Fibroblast of villous mesenchyme (primary cell): Measurements from ENCODE around the gene ZNF493. TPM values are rescaled to one million over a fixed set of nuclear protein-coding genes. Genes with fewer than 3 reads are reported as not detected.

Experiments used
- DNase-seq: peaks from one replicate; pipeline ENCODE4 v3.0.0-alpha.2; 2010; ENCODE audit warnings: low read depth
- H3K4me3 ChIP-seq: 2 replicates; pipeline ENCODE4 v1.5.1; 2011; ENCODE audit warnings: low read depth, mild to moderate bottlenecking, low read length
- CTCF ChIP-seq: IDR thresholded peaks from 2 replicates; pipeline ENCODE4 v1.5.1; 2012; ENCODE audit warnings: low read depth, mild to moderate bottlenecking, low read length; ENCODE audit not compliant: insufficient read depth
- total RNA-seq: library from RNA; depleted of rRNA; stranded (reverse); fragments of >200 nt; gene quantifications from 2 replicates; pipeline ENCODE4 v1.2.3, GENCODE V29; 2012

The ZNF493 gene
- total RNA-seq, 1 donor, result 11.2 TPM

DNA sequence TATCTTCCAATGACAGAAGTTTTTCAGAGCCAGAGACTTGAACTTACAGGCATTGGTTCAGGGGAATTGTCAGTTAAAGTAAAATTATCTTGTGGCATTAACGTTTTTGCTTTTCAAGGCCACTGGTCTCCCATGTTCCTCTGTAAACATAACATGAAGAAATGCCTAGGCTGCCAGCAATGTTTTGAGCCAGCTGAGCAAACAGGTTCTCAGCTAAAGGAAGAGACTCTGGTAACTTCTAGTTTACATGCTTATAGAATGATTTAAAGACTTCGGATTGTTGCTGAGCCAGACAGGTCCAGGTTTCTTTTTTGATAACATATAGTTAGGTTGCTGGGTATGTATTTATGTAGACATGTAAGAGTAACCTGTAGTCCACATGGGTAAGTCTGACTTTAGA is 35.7 kb downstream of the ZNF493 start:
- no peak for DNase-seq
- H3K4me3 ChIP-seq, result no peak overlapping the region
- TF ChIP-seq CTCF, result no peak

GRCh38 chr19:21434516-21434915 is 37.6 kb downstream of the ZNF493 start:
- DNase-seq, result no peak
- no peak for TF ChIP-seq CTCF
- H3K4me3 ChIP-seq, result no peak overlapping the region

GRCh38 chr19:21434967-21435544 is 38.1 kb downstream of the ZNF493 start:
- TF ChIP-seq CTCF, result no peak
- no peak for DNase-seq
- no peak overlapping the region for H3K4me3 ChIP-seq

DNA sequence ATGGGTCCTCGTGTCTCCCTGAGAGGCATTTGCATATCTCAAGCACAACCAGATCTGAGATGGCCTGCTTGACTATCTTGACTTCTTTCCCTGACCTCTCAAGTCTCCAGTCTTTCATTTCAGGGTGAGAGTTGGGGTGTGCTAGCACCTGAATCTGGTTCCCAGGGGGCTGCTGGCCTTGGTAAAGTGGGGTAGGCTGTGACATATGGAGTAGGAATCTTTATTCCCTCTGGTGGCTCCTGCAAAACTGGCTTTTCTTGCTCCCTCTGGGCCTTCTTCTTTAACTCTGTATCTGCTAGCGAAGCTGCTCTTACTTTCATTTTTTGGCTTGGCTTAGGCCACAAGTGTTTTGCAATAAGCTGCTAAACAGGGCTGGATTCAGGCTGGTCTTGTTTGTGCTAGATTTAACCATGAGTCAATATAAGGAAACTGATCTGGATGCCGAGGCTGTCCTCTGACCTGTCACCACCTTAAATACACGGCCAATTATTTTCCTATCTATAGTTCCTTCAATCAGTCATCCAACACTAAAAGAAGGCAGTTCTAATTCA is 42.3 kb downstream of the ZNF493 start:
- no peak overlapping the region for H3K4me3 ChIP-seq
- DNase-seq, result peak; percentile 33
- TF ChIP-seq CTCF, result no peak

- no peak overlapping the region for H3K4me3 ChIP-seq
- DNase-seq, result no peak
- no peak for TF ChIP-seq CTCF
Observed at GRCh38 chr19:21440321-21440720, 43.4 kb downstream of the ZNF493 start.

DNA sequence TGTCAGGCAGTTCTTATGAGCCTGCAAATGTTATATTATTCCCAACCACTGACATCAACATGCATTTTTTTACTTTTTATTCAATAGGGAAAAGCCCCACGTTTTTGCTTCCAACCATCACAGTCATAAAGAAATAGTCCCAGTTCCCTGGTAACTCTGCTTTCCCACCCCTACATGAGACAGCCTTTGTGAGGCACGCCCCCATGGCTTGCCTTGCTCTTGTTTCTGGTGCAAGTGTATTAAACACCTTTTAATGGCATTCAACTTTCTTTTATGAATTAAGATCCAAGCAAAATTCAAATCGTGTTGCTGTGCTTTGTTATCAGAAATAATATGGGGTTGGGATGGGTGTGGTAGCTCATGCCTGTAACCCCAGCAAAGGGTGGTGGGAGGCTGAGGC is 54.3 kb downstream of the ZNF493 start:
- no peak overlapping the region for H3K4me3 ChIP-seq
- TF ChIP-seq CTCF, result no peak
- DNase-seq, result no peak

DNA sequence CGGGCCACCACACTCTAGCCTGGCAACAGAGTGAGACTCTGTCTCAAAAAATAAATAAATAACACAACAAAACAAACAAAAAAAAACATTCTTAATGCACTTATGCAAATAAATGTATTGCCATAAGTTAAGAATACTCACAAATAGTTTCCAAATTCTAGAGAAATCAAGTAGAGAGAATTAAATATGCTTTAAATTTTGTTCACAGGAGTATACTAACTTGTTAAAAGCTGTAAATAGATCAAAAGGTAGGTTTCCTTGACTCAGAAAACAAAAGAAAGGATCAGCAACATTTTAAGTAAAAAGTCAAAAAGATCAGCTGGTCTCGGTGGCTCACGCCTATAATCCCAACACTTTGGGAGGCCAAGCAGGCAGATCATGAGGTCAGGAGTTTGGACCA is 58.0 kb downstream of the ZNF493 start:
- no peak overlapping the region for H3K4me3 ChIP-seq
- no peak for TF ChIP-seq CTCF
- DNase-seq, result no peak
